Ureter (tissue), 1 donor: Measurements from ENCODE around the gene PROM2. TPM values are rescaled to one million over a fixed set of nuclear protein-coding genes. Genes with fewer than 3 reads are reported as not detected.

Experiments
- total RNA-seq: library from RNA; stranded (reverse); gene quantifications from one replicate; pipeline ENCODE4 v1.2.4, GENCODE V29; 2023
- donor health status: DM: yes; HTN: yes; CAD: no.

PROM2 gene
- total RNA-seq, 1 donor from 2014 or later, result 176 TPM

Other genes with a start within 250 kb of the PROM2 start
- gene MAL, start 248.7 kb upstream of the PROM2 start, total RNA-seq, result 19.2 TPM
- gene MRPS5, start 152.6 kb upstream of the PROM2 start, total RNA-seq, result 52.1 TPM
- gene ZNF514, start 114.6 kb upstream of the PROM2 start, total RNA-seq, result 33.3 TPM
- 4.5 TPM for gene ZNF2, start 108.6 kb upstream of the PROM2 start, total RNA-seq
- gene ZNF892, start 66.9 kb upstream of the PROM2 start, total RNA-seq, result 5.3 TPM
- 6.2 TPM for gene KCNIP3, start 22.9 kb downstream of the PROM2 start, total RNA-seq
- 25.7 TPM for gene FAHD2A, start 128.3 kb downstream of the PROM2 start, total RNA-seq
- not detected for gene TRIM43B, start 210.3 kb downstream of the PROM2 start, total RNA-seq